Psoas muscle (tissue), 8 donors: Measurements from ENCODE around the gene GBP5. TPM values are rescaled to one million over a fixed set of nuclear protein-coding genes. Genes with fewer than 3 reads are reported as not detected.

Source experiments
- ATAC-seq, 4 donors: fragments of 200-7000 bp; cut with Tn5 transposase; one replicate each; pipeline ENCODE4 v1.9.1; 2020; ENCODE audit warnings: moderate library complexity in 3 of 4, mild to moderate bottlenecking in 2 of 4
- DNase-seq, 2 donors: peaks; one replicate each; pipeline ENCODE4 v3.0.0-alpha.2; 2020
- H3K27ac ChIP-seq: fragments of 200-600 bp; one replicate; pipeline ENCODE4 v1.8.0; 2022
- H3K27me3 ChIP-seq, 3 donors: fragments of 200-600 bp in 1 of 3; one replicate each; pipeline versions ENCODE4 v1.6.1 to v1.8.0; 2013 to 2022; ENCODE audit warnings: low read length in 2 of 3, mild to moderate bottlenecking in 2 of 3, moderate library complexity in 1 of 3; ENCODE audit not compliant: insufficient read depth in 3 of 3
- H3K36me3 ChIP-seq, 2 donors: fragments of 200-600 bp in 1 of 2; one replicate each; pipeline versions ENCODE4 v1.6.1 to v1.8.0; 2013 to 2022; ENCODE audit warnings: low read depth in 1 of 2, mild to moderate bottlenecking in 1 of 2, moderate library complexity in 1 of 2; ENCODE audit not compliant: insufficient read depth in 1 of 2
- H3K4me1 ChIP-seq: fragments of 200-600 bp; one replicate; pipeline ENCODE4 v1.8.0; 2022
- H3K4me3 ChIP-seq: fragments of 200-600 bp; one replicate; pipeline ENCODE4 v1.8.0; 2022; ENCODE audit warnings: mild to moderate bottlenecking
- H3K9me3 ChIP-seq: fragments of 200-600 bp; one replicate; pipeline ENCODE4 v1.8.0; 2022
- WGBS, 3 donors: extraction: QIAGEN DNeasy Blood & Tissue Kit; methylation state at CpG; one replicate each; pipeline versions ENCODE4 v1.1.6 to v1.1.7; 2013; 5-methylcytosine and 5-hydroxymethylcytosine counted together
- intact Hi-C, 2 donors: fragments of 100-400 bp; cut with DNase I; formaldehyde crosslinking; loops; one replicate each; pipeline versions ENCODE4 v1.11.0 to v1.14.2; 2022
- polyA plus RNA-seq, 3 donors: library from polyadenylated mRNA; stranded (reverse); fragments of 200-250 nt; gene quantifications; one replicate each; pipeline ENCODE4 v1.2.3, GENCODE V29; 2013
- total RNA-seq, 4 donors: library from RNA; stranded (reverse); fragmentation: NEBNext Ultra II Directional in 2 of 4; extraction: Animal tissue kit (Norgen Biotek cat#: 25700) in 2 of 4; gene quantifications; one replicate each; pipeline versions ENCODE4 v1.2.1 to v1.2.4, GENCODE V29; 2021 to 2023
- TF ChIP-seq, protein P1 (sequence below): fragments of 200-600 bp; IDR thresholded peaks from one replicate; pipeline ENCODE4 v1.8.0; 2022; ENCODE audit warnings: antibody characterized with exemption
- donor health status: healthy with polysubstance abuse.
- donor health status: DM: no; HTN: no; CAD: no; lungs with moderate emphysema.
- donor health status: Bipolar disorder and iron deficiency.
- donor health status: healthy.
- donor health status: DM: yes; HTN: yes; CAD: no.
- donor health status: DM: no; HTN: no; CAD: no.
- donor health status: DM: no; HTN: no; CAD: no.
- donor health status: DM: yes; HTN: yes; CAD: no.

Gene GBP5
- total and polyA plus RNA-seq, 7 donors, result 0.16 to 0.74 (median 0.29) TPM

DNA sequence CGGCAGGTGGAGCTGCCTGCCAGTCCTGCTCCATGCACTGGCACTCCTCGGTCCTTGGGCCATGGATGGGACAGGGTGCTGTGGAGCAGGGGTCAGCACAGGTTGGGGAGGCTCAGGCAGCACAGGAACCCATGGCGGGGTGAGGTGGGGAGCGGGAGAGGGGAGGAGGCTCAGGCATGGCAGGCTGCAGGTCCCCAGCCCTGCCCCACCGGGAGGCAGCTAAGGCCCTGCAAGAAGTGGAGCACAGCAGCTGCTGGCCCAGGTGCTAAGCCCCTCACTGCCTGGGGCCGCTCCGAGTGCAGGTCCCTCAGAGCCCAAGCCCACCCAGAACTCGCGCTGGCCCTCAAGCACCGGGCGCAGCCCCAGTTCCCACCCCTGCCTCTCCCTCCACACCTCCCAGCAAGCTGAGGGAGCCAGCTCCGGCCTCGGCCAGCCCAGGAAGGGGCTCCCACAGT lies 691 bp upstream of the GBP5 start:
- DNase-seq (peak; percentile 15 to 41), ATAC-seq (no peak)
- 86 to 92% (median 87%) methylated on average over 8 to 12 of the region's 13 CpGs for WGBS, 3 donors
- no peaks in the 10 kb centered on the region for H3K27me3 ChIP-seq
- H3K36me3 ChIP-seq, result no peaks in the 10 kb centered on the region
- H3K9me3 ChIP-seq, result no peaks in the 10 kb centered on the region
- H3K27ac ChIP-seq, result no peak overlapping the region
- no peak overlapping the region for H3K4me3 ChIP-seq
- intact Hi-C loops, result no loop called here
- TF ChIP-seq, protein P1, sequence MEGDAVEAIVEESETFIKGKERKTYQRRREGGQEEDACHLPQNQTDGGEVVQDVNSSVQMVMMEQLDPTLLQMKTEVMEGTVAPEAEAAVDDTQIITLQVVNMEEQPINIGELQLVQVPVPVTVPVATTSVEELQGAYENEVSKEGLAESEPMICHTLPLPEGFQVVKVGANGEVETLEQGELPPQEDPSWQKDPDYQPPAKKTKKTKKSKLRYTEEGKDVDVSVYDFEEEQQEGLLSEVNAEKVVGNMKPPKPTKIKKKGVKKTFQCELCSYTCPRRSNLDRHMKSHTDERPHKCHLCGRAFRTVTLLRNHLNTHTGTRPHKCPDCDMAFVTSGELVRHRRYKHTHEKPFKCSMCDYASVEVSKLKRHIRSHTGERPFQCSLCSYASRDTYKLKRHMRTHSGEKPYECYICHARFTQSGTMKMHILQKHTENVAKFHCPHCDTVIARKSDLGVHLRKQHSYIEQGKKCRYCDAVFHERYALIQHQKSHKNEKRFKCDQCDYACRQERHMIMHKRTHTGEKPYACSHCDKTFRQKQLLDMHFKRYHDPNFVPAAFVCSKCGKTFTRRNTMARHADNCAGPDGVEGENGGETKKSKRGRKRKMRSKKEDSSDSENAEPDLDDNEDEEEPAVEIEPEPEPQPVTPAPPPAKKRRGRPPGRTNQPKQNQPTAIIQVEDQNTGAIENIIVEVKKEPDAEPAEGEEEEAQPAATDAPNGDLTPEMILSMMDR, result no peak
- peaks cover 3% of the 10 kb centered on the region for H3K4me1 ChIP-seq

DNA sequence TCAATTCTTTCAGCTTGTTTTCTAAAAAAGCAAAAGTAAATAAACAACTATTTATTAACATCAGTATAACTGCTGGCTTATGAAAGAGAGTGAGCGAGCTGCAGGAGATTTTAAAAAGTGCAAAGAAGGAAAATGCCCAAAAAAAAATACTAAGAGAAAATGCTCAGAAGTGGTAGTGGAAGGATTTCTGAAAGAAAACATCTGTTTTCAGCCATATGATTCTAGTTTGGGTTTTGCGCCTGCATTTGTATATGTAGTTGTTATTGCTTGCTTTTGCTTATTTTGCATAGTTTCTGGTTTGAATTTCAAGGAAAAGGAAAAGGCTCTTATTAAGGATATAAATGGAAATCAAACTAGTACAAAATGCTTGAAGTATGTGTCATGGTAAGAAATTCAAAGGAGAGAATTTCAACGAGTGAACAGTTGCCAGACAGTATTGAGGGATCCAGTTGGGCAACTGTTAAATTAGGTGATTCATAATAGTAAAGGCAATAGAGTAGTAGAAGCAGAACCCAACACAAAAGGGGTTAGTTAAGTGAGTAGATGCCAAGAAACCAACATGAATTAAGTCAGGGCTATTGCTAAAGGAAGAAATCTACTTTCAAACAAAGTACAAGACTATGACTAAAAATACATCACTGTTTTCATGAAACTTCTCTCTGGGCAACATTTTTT lies 1.2 kb downstream of the GBP5 start:
- Histone ChIP-seq H3K9me3 (no peaks in the 10 kb centered on the region), H3K27me3 (no peaks in the 10 kb centered on the region), H3K4me3 (no peak overlapping the region), H3K36me3 (no peaks in the 10 kb centered on the region), H3K4me1 (peaks cover 3% of the 10 kb centered on the region), H3K27ac (no peak overlapping the region)
- DNase-seq (no peak), ATAC-seq (peak in 1 of 4 donors; percentile 44)
- TF ChIP-seq, protein P1, result no peak
- 62 to 68% (median 64%) methylated on average over 3 of the region's 3 CpGs for WGBS, 3 donors
- intact Hi-C loops, result no loop called here

DNA sequence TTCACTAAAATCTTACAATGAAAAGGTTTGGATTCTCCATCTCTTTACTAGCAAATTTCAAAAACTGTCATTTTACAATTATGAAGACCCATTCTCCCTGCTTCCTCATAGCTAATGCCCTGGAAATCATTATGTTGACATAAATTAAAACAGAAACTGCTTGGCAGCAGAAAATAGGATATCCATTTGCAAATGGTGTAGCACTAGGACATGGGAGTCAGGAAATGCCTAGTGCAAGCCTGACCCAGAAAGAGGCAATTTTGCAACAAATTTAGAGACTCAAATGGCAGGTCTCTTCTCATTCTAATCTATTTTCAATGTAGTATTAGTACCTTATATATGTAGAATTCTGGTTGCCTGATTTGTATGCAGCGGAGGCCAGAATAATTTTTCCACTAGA lies 2.2 kb downstream of the GBP5 start:
- Histone ChIP-seq H3K27me3 (no peaks in the 10 kb centered on the region), H3K4me1 (peaks cover 3% of the 10 kb centered on the region), H3K36me3 (no peaks in the 10 kb centered on the region), H3K27ac (no peak overlapping the region), H3K4me3 (no peak overlapping the region), H3K9me3 (no peaks in the 10 kb centered on the region)
- DNase-seq (no peak), ATAC-seq (no peak)
- TF ChIP-seq, protein P1, result no peak
- intact Hi-C loops, result no loop called here
- 97 to 100% (median 100%) methylated on average over 1 of the region's 1 CpG for WGBS, 3 donors

DNA sequence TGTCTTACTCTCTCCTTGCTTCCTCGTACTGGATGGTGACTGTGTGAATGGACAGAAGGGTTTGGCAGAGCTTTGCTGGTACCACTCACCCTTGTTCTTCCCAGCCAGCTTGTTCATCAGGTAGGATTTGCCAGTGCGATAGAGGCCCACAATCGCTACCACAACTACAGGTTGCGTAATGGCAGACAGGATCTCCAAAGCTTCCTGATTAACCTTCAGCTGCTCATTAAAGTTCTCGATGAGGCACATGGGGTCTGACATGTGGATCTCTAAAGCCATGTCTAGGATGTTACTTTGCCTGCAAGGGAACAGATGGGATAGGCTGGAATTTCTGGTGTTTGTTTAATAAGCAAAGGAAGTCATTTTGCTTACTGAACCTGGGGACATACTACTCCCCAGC lies 3.4 kb downstream of the GBP5 start:
- 69 to 91% (median 74%) methylated on average over 5 of the region's 5 CpGs for WGBS, 3 donors
- intact Hi-C loops, result no loop called here

More for the DNA sequence above, 3.4 kb downstream of the GBP5 start:
- no peaks in the 10 kb centered on the region for H3K36me3 ChIP-seq
- TF ChIP-seq, protein P1, result no peak
- no peak overlapping the region for H3K4me3 ChIP-seq
- H3K27ac ChIP-seq, result no peak overlapping the region
- DNase-seq (no peak), ATAC-seq (no peak)
- no peaks in the 10 kb centered on the region for H3K27me3 ChIP-seq
- no peaks in the 10 kb centered on the region for H3K4me1 ChIP-seq
- no peaks in the 10 kb centered on the region for H3K9me3 ChIP-seq
